H9 (cell line): ENCODE data around the gene NR2F1-AS1. TPM values are rescaled to one million over a fixed set of nuclear protein-coding genes. Genes with fewer than 3 reads are reported as not detected.

Experiments
- DNase-seq: peaks from one replicate; pipeline ENCODE4 v3.0.0-alpha.2; 2017
- H2AFZ ChIP-seq: one replicate; pipeline ENCODE4 v1.6.1; 2013; ENCODE audit warnings: mild to moderate bottlenecking, low read length, control low read depth, moderate library complexity
- H2AK5ac ChIP-seq: 2 replicates; pipeline ENCODE4 v1.6.1; 2013; ENCODE audit warnings: low read length, control low read depth, mixed read lengths; ENCODE audit not compliant: insufficient read length
- H2BK120ac ChIP-seq: one replicate; pipeline ENCODE4 v1.6.1; 2013; ENCODE audit warnings: low read depth, mild to moderate bottlenecking, low read length, control low read depth, inconsistent platforms; ENCODE audit not compliant: poor library complexity, severe bottlenecking
- H2BK12ac ChIP-seq: 2 replicates; pipeline ENCODE4 v1.6.1; 2013; ENCODE audit warnings: low read length, control low read depth, mixed read lengths, low read depth; ENCODE audit not compliant: insufficient read length
- H2BK15ac ChIP-seq: 2 replicates; pipeline ENCODE4 v1.6.1; 2013; ENCODE audit warnings: low read depth, low read length, control low read depth
- H2BK20ac ChIP-seq: one replicate; pipeline ENCODE4 v1.6.1; 2013; ENCODE audit warnings: low read depth, mild to moderate bottlenecking, low read length, control low read depth, inconsistent platforms; ENCODE audit not compliant: poor library complexity, severe bottlenecking
- H2BK5ac ChIP-seq: 2 replicates; pipeline ENCODE4 v1.6.1; 2013; ENCODE audit warnings: low read length, control low read depth, mixed read lengths; ENCODE audit not compliant: insufficient read length
- H3K14ac ChIP-seq: 2 replicates; pipeline ENCODE4 v1.6.1; 2013; ENCODE audit warnings: low read length, control low read depth; ENCODE audit not compliant: insufficient read depth
- H3K18ac ChIP-seq: 2 replicates; pipeline ENCODE4 v1.6.1; 2013; ENCODE audit warnings: low read depth, mild to moderate bottlenecking, mixed read lengths, low read length, control low read depth; ENCODE audit not compliant: insufficient read length
- H3K23ac ChIP-seq: 2 replicates; pipeline ENCODE4 v1.6.1; 2013; ENCODE audit warnings: low read length, control low read depth, mixed read lengths, low read depth; ENCODE audit not compliant: insufficient read length
- H3K23me2 ChIP-seq: 2 replicates; pipeline ENCODE4 v1.6.1; 2013; ENCODE audit warnings: low read depth, mild to moderate bottlenecking, mixed read lengths, low read length, control low read depth; ENCODE audit not compliant: insufficient read length, poor library complexity, severe bottlenecking
- H3K27ac ChIP-seq: 2 replicates; pipeline ENCODE4 v1.5.1; 2013; ENCODE audit warnings: low read length, control low read depth, mixed read lengths, low read depth; ENCODE audit not compliant: insufficient read length
- H3K27me3 ChIP-seq: 2 replicates; pipeline ENCODE4 v1.6.1; 2013; ENCODE audit warnings: low read length, control low read depth, inconsistent platforms; ENCODE audit not compliant: insufficient read depth
- H3K4ac ChIP-seq: 2 replicates; pipeline ENCODE4 v1.6.1; 2013; ENCODE audit warnings: low read depth, mild to moderate bottlenecking, control low read depth, inconsistent platforms, low read length, moderate library complexity
- H3K4me1 ChIP-seq: 2 replicates; pipeline ENCODE4 v1.6.1; 2013; ENCODE audit warnings: low read length, control low read depth, inconsistent platforms; ENCODE audit not compliant: insufficient read depth
- H3K4me2 ChIP-seq: 2 replicates; pipeline ENCODE4 v1.6.1; 2013; ENCODE audit warnings: low read length, control low read depth, mixed read lengths; ENCODE audit not compliant: insufficient read length, insufficient read depth
- H3K56ac ChIP-seq: 2 replicates; pipeline ENCODE4 v1.6.1; 2013; ENCODE audit warnings: low read depth, mild to moderate bottlenecking, mixed read lengths, low read length, control low read depth; ENCODE audit not compliant: insufficient read length
- H3K79me1 ChIP-seq: 2 replicates; pipeline ENCODE4 v1.6.1; 2013; ENCODE audit warnings: low read depth, mild to moderate bottlenecking, moderate library complexity, low read length, control low read depth, inconsistent platforms; ENCODE audit not compliant: insufficient read depth, poor library complexity, severe bottlenecking
- H3K79me2 ChIP-seq: 2 replicates; pipeline ENCODE4 v1.6.1; 2013; ENCODE audit warnings: low read length, control low read depth, inconsistent platforms; ENCODE audit not compliant: insufficient read depth
- H3K9ac ChIP-seq: 2 replicates; pipeline ENCODE4 v1.6.1; 2013; ENCODE audit warnings: low read length, control low read depth, mixed read lengths; ENCODE audit not compliant: insufficient read length; ENCODE audit errors: extremely low read depth
- H3K9me3 ChIP-seq: one replicate; pipeline ENCODE4 v1.6.1; 2013; ENCODE audit warnings: low read depth, low read length, inconsistent platforms; ENCODE audit not compliant: control insufficient read depth
- H3T11ph ChIP-seq: one replicate; pipeline ENCODE4 v1.6.1; 2013; ENCODE audit warnings: mild to moderate bottlenecking, low read length, control low read depth, inconsistent platforms
- H4K20me1 ChIP-seq: one replicate; pipeline ENCODE4 v1.6.1; 2013; ENCODE audit not compliant: control insufficient read depth, insufficient read length, insufficient read depth
- H4K5ac ChIP-seq: 2 replicates; pipeline ENCODE4 v1.6.1; 2013; ENCODE audit warnings: low read depth, mild to moderate bottlenecking, mixed read lengths, low read length, control low read depth; ENCODE audit not compliant: insufficient read length
- H4K8ac ChIP-seq: replicated peaks from 2 replicates; pipeline ENCODE4 v1.6.1; 2013; ENCODE audit warnings: low read length, control low read depth, mixed read lengths, low read depth; ENCODE audit not compliant: insufficient read length
- H4K91ac ChIP-seq: 2 replicates; pipeline ENCODE4 v1.6.1; 2013; ENCODE audit warnings: low read depth, mild to moderate bottlenecking, moderate library complexity, mixed read lengths, low read length, control low read depth; ENCODE audit not compliant: insufficient read length
- H3K27ac Mint-ChIP-seq, 3 experiments: 2 replicates in 2 of 3; 3 replicates in 1 of 3; pipeline ENCODE4 v1.8.0; 2020 to 2021; ENCODE audit warnings: mixed read lengths in 3 of 3, mild to moderate bottlenecking in 1 of 3, moderate library complexity in 1 of 3
- H3K27me3 Mint-ChIP-seq: 2 replicates; pipeline ENCODE4 v1.8.0; 2021; ENCODE audit warnings: low read depth, mild to moderate bottlenecking, moderate library complexity, mixed read lengths
- H3K36me3 Mint-ChIP-seq, 3 experiments: 2 replicates in 2 of 3; 3 replicates in 1 of 3; pipeline ENCODE4 v1.8.0; 2020 to 2021; ENCODE audit warnings: low read depth in 3 of 3, mixed read lengths in 3 of 3; ENCODE audit not compliant: insufficient read depth in 1 of 3
- H3K4me1 Mint-ChIP-seq, 2 experiments: 2 replicates each; pipeline ENCODE4 v1.8.0; 2020; ENCODE audit warnings: mixed read lengths in 2 of 2
- H3K4me3 Mint-ChIP-seq, 2 experiments: 2 replicates in 1 of 2; 3 replicates in 1 of 2; pipeline ENCODE4 v1.8.0; 2020 to 2021; ENCODE audit warnings: mild to moderate bottlenecking in 2 of 2, mixed read lengths in 2 of 2, moderate library complexity in 1 of 2
- H3K9me3 Mint-ChIP-seq, 2 experiments: 2 replicates in 1 of 2; 3 replicates in 1 of 2; pipeline ENCODE4 v1.8.0; 2020; ENCODE audit warnings: mild to moderate bottlenecking in 2 of 2, mixed read lengths in 2 of 2, moderate library complexity in 1 of 2
- CTCF ChIP-seq: fragments of 200-600 bp; sonication (generic); conservative IDR thresholded peaks from 3 replicates; pipeline ENCODE4 v1.8.0; 2021; ENCODE audit warnings: antibody characterized with exemption, mild to moderate bottlenecking
- total RNA-seq: library from RNA; stranded (reverse); gene quantifications from 2 replicates; pipeline ENCODE4 v1.2.1, GENCODE V29; 2021

Gene NR2F1-AS1
- total RNA-seq, 1 experiment from 2014 or later: 1.9 TPM

GRCh38 chr5:93626801-93627200 is 45.8 kb upstream of the NR2F1-AS1 start:
- no peaks in the 10 kb centered on the region for H4K20me1 ChIP-seq
- no peaks in the 10 kb centered on the region for H3K23me2 ChIP-seq
- no peak overlapping the region for H4K91ac ChIP-seq
- H2BK5ac ChIP-seq: no peak overlapping the region
- no peaks in the 10 kb centered on the region for H3K9me3 ChIP-seq
- H3K27me3 ChIP-seq: peaks cover 6% of the 10 kb centered on the region
- TF ChIP-seq CTCF: no peak
- H3K4me2 ChIP-seq: no peak overlapping the region
- no peak overlapping the region for H3K23ac ChIP-seq
- no peak for DNase-seq
- no peak overlapping the region for H3K56ac ChIP-seq
- no peak overlapping the region for H3K4me3 Mint-ChIP-seq
- H3K36me3 Mint-ChIP-seq: no peaks in the 10 kb centered on the region
- no peak overlapping the region for H3K14ac ChIP-seq
- H3K4me1 ChIP-seq: no peaks in the 10 kb centered on the region
- peaks cover under 1 to 2% of the 10 kb centered on the region in 2 experiments; a peak in 3 of 4 replicates for H3K4me1 Mint-ChIP-seq
- H3K79me1 ChIP-seq: no peaks in the 10 kb centered on the region
- no peak overlapping the region for H4K5ac ChIP-seq
- H3K4ac ChIP-seq: no peak overlapping the region
- no peak overlapping the region for H2BK12ac ChIP-seq
- no peaks in the 10 kb centered on the region for H3K79me2 ChIP-seq
- H2BK15ac ChIP-seq: no peak overlapping the region
- H2AFZ ChIP-seq: no peak overlapping the region
- no peak overlapping the region for H2BK20ac ChIP-seq
- H2BK120ac ChIP-seq: no peak overlapping the region
- no peak overlapping the region for H2AK5ac ChIP-seq
- no peak overlapping the region for H4K8ac ChIP-seq
- H3K9ac ChIP-seq: no peak overlapping the region
- no peaks in the 10 kb centered on the region for H3K9me3 Mint-ChIP-seq
- no peak overlapping the region for H3K27ac Mint-ChIP-seq
- no peak overlapping the region for H3T11ph ChIP-seq
- no peak overlapping the region for H3K18ac ChIP-seq
- no peak overlapping the region for H3K27ac ChIP-seq
- H3K27me3 Mint-ChIP-seq: peaks cover 42% of the 10 kb centered on the region
